MM.1S (cell line): ENCODE measurements around the gene SYNDIG1.

Experiments used
- CTCF ChIP-seq: fragments of 300-600 bp; sonication (generic); IDR thresholded peaks from 2 replicates; pipeline ENCODE4 v1.5.1; 2016; ENCODE audit warnings: antibody characterized with exemption, low read length, mixed read lengths
- EZH2 ChIP-seq: fragments of 300-600 bp; sonication (generic); optimal IDR thresholded peaks from 2 replicates; pipeline ENCODE3; 2017; ENCODE audit warnings: low read depth, mild to moderate bottlenecking, antibody characterized with exemption, low read length, mixed read lengths

GRCh38 chr20:24572140-24572539 lies 102.7 kb downstream of the SYNDIG1 start:
- no peak for TF ChIP-seq CTCF
- no peak for TF ChIP-seq EZH2
